Panc1 (cell line): ENCODE measurements around the gene TSSK6.

Experiments used
- CTCF ChIP-seq: fragments of 450-650 bp; IDR thresholded peaks from 2 replicates; pipeline ENCODE4 v1.5.1; 2017; ENCODE audit warnings: mild to moderate bottlenecking
- TF ChIP-seq, protein P1 (sequence below), 2 experiments: IDR thresholded peaks; 2 replicates each; pipeline ENCODE4 v1.6.1; 2011 to 2012; ENCODE audit warnings: low read depth in 2 of 2, control low read depth in 1 of 2, low read length in 1 of 2, mild to moderate bottlenecking in 1 of 2, moderate library complexity in 1 of 2; ENCODE audit not compliant: insufficient read depth in 1 of 2

DNA sequence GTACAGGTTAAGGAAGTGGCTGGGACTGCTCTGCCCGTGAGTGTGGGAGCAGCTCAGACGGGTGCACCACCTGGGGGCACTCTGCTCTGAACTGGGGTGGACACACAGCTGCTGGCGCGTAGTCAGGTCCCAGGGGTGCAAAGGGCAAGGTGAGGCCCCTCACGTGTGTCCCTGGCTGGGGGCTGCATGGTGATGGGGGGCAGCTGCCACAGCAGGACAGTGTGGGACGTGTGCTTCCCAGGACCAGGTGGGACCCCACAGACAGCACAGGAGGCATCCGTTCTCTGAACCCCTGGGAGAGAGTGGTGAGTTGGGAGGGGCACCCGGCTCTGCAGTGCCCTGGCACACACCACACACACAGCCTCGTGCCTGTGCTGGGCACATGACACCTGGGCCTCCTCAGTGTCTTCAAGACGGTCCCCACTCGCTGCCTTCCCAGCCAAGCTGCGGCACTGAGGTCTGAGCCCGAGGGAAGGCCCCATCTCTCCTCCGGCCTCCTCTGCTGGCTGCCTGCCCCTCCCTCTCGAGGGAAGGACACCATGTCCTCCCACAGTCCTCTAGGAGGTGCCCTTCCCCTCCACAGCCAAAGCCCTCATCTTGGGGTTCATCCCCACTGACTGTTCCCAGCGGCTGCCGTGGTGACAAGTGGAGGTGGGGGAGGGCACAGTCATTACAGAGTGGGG lies 47.5 kb upstream of the TSSK6 start:
- TF ChIP-seq CTCF: no peak; the same call in 1 of the 2 replicates
- TF ChIP-seq, protein P1, sequence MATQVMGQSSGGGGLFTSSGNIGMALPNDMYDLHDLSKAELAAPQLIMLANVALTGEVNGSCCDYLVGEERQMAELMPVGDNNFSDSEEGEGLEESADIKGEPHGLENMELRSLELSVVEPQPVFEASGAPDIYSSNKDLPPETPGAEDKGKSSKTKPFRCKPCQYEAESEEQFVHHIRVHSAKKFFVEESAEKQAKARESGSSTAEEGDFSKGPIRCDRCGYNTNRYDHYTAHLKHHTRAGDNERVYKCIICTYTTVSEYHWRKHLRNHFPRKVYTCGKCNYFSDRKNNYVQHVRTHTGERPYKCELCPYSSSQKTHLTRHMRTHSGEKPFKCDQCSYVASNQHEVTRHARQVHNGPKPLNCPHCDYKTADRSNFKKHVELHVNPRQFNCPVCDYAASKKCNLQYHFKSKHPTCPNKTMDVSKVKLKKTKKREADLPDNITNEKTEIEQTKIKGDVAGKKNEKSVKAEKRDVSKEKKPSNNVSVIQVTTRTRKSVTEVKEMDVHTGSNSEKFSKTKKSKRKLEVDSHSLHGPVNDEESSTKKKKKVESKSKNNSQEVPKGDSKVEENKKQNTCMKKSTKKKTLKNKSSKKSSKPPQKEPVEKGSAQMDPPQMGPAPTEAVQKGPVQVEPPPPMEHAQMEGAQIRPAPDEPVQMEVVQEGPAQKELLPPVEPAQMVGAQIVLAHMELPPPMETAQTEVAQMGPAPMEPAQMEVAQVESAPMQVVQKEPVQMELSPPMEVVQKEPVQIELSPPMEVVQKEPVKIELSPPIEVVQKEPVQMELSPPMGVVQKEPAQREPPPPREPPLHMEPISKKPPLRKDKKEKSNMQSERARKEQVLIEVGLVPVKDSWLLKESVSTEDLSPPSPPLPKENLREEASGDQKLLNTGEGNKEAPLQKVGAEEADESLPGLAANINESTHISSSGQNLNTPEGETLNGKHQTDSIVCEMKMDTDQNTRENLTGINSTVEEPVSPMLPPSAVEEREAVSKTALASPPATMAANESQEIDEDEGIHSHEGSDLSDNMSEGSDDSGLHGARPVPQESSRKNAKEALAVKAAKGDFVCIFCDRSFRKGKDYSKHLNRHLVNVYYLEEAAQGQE (IDR thresholded peaks at IDR 0.05; ENCODE audit: insufficient read depth in 1 of 2, low read depth in 2 of 2, low read length in 1 of 2): no peak
